ENCODE results near the gene VPS13D.

VPS13D gene

GRCh38 chr1:12244078-12244477 lies 14.2 kb downstream of the VPS13D start:
- DNase-seq: no peak

GRCh38 chr1:12244585-12244984 lies 14.8 kb downstream of the VPS13D start:
- DNase-seq: no peak

DNA sequence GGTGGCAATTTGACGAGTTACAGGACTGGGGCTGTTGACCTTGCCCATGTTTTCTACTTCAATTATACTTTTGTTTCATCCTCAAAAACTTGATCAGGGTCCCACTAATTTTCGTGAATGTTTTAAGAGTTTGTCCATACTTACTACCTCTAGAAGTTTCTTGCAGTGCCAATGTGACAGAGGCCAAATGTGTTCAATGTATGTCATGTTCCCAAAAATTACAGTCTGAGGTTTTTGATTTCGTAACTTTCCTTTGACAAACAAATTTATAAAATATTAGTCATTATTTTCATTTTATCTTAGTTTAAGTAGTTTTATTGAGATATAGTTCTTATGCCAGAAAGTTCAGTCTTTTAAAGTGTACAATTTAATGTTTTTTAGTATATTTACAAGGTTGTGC lies 15.3 kb downstream of the VPS13D start:
- no peak for DNase-seq

DNA sequence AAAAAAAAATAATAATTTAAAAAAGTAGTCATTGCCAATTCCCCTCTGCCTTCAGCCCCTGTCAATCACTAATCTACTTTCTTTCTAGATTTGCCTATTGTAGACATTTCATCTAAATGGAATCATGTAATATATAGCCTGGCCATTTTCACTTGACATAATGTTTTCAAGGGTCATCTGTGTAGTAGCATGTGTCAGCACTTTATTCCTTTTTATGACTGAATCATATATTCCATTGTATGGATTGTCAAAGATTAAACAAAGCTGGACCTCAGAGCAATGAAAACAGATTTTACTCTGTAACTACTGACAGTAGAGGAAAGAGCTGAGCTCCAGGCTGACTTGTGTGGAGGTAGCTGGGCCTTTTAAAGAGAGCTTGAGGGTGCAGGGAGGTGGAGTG lies 15.9 kb downstream of the VPS13D start:
- DNase-seq: no peak

DNA sequence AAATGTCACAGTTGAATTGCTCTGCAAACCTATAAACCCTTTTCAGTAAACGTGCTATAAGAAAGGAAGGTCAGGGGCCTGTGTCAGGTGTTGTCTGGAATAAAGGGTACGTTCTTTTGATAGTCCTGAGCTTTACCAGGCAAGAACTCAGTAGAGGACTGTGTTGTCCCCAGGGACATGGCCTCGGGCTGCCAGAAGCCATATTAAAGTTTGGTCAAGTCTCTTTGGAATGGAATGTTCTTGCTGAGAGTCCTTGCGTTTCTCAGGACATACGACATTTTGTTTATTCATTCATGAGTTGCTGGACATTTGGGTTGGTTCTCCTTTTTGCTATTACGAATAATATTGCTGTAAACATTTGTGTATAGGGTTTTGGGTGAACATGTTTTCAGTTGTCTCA lies 16.8 kb downstream of the VPS13D start:
- DNase-seq: no peak

- no peak for DNase-seq
Observed at GRCh38 chr1:12249181-12249580, 19.4 kb downstream of the VPS13D start.

GRCh38 chr1:12249748-12250147 lies 19.9 kb downstream of the VPS13D start:
- DNase-seq: no peak

DNA sequence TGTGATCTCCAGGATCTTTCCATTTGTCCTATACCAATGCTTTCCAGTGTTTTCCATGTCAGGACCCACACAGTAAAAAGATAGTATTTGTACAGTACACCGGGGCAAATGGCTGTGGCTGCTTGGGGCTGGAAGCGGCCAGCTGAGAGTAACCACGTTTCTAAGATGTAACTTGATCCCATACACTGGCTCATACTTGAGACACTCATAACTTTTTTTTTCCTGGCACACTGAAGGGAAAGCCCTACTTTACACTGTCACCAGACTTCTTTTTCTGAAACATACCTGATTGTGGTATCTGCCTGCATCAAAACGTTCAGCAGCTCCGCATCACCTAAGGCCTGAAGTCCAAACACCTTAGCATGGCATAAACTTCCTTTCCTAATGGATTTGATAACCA lies 21.6 kb downstream of the VPS13D start:
- no peak for DNase-seq

DNA sequence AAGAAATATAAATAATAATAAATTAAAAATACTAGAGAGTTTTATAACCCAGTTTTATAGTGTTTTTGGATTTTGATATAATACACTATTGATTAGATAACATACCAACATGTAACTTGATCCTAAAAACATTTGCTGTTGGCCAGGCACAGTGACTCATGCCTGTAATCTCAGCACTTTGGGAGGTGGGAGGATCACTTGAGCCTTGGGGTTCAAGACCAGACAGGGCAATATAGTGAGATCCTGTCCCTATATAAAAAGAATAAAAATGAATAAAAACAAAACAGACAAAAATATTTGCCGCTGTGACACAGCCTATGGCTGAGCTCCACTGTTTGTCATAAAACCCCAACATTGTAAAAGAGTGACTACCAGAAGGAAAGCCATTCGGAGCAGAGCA lies 26.1 kb downstream of the VPS13D start:
- DNase-seq: no peak

DNA sequence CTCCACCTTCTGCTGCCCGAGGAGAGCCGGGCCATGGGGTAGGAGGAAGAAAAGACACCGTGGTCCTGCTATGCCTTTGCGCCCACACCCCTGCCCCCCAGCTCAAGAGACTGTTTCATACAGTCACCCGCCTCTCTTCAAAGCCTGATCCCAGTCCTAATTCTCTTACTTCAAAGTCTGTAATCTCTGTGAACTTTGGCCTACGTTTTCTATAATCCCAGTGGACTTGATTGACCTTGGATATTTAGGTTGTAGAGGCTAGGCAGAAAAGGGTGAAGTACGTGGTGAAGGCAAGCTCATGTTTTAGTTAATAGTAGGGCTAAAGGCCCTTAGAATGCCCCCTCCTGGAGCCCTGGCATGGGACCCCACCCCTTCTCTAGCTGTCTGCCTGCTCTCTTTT lies 28.4 kb downstream of the VPS13D start:
- no peak for DNase-seq

DNA sequence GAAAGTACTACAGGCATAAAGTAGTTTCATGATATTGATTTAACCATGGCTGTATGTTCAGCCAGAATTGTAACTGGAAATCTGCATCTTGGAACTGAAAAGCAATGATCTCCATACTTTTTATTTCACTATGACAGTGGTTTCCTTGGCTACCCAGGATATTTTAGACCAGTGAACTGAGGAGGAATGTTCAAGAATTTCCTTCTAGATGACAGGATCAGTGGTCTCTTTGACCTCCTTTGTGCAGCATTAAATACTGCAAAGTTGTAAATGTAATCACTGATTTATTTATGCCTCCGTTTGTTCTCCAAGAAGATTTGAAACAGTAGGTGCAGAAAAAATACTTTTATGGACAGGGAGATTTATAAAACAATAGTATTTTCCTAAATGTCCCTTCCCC lies 39.5 kb downstream of the VPS13D start:
- no peak for DNase-seq

DNA sequence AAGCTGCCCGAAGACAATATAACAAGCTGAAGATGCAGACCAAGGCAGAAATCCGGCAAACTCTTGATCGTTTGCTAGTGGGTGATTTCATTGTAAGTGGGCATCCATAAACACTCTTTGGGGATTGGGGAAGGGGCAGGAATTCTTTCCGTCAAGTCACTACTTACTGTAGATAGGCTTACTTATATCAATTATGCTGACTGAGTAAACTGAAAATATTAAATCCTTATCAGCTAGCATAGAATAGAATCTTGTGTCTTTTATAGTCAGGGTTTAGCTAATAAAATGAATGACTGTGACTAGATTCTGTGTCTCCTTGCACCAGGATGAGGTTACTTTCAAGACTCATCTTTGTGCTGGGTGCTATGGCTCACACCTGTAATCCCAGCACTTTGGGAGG lies 41.2 kb downstream of the VPS13D start:
- no peak for DNase-seq

DNA sequence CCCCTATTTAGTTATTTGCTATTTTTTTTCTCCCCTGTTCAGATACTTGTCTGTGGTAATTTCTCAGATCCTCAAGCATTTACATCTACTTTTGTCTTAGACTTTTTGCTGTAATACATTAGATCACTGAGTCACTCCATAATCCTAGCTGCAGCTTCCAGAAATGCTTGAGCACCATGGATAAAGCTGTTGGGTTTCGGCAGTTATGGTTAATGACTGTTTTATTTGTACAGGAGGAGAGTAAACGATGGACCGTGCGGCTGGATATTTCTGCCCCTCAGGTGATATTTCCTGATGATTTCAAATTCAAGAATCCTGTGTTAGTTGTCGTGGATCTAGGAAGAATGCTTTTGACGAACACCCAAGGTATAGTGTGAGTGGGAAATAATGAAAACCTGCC lies 42.9 kb downstream of the VPS13D start:
- DNase-seq: no peak

- peak; percentile 4 for DNase-seq
Observed at GRCh38 chr1:12275370-12275769, 45.5 kb downstream of the VPS13D start.

GRCh38 chr1:12276225-12276624 lies 46.4 kb downstream of the VPS13D start:
- no peak for DNase-seq

DNA sequence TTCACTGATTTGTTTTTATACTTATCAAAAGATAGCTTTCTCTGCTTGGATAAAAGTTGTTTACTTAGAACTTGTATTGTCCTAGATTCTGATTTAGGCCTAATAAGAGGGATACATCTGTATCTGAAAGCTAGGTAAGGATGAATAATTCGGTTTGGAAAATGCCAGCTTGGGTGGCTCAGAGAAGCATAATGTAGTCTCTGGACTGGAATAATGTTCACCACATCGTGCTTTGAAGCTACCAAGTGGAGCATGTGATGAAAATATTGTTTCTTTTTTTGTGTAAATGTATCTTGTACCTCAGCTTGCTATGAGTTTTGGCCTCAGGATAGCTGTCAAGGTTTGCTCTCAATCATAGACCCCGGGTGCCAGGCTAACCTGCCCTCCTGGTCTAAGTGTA lies 49.2 kb downstream of the VPS13D start:
- no peak for DNase-seq

GRCh38 chr1:12279728-12280464 lies 50.1 kb downstream of the VPS13D start:
- DNase-seq: no peak

DNA sequence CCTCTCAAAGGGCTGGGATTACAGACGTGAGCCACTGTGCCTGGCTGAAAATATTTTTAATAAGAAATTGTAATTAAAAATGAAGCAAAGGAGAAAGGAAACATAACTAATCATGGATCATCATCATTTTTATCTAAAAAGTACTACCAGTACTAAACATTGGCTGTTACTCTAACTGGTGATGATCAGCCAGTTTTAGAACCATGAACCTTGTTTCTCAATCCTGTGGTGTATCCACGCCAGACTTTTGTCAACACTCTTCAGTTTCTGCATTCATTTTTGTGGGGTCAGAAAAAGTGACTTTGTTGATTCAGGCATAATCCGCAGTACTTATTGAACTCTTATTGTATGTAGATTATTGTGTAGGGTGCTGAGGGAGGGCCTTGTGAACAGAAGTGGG lies 52.3 kb downstream of the VPS13D start:
- no peak for DNase-seq

- no peak for DNase-seq
Observed at GRCh38 chr1:12284486-12284885, 54.7 kb downstream of the VPS13D start.

- DNase-seq: no peak
Observed at GRCh38 chr1:12285496-12286143, 55.8 kb downstream of the VPS13D start.

- no peak for DNase-seq
Observed at GRCh38 chr1:12287869-12288268, 58.0 kb downstream of the VPS13D start.

GRCh38 chr1:12290828-12291227 lies 61.0 kb downstream of the VPS13D start:
- DNase-seq: no peak

DNA sequence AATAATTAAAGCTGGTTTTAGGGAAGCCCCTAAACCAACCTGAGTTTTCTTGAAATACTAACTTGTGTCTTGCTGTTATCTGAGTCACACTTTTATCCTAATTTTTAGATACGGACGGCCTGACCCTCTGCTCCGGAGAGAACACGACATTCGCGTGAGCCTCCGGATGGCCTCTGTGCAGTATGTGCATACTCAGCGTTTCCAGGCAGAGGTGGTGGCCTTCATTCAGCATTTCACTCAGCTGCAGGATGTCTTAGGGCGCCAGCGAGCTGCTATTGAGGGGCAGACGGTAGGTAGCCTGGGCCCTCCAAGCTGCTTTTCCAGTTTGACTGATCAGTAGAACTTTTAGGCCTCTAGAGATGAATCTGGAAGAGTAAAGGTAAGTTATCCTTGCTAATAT lies 63.6 kb downstream of the VPS13D start:
- no peak for DNase-seq

DNA sequence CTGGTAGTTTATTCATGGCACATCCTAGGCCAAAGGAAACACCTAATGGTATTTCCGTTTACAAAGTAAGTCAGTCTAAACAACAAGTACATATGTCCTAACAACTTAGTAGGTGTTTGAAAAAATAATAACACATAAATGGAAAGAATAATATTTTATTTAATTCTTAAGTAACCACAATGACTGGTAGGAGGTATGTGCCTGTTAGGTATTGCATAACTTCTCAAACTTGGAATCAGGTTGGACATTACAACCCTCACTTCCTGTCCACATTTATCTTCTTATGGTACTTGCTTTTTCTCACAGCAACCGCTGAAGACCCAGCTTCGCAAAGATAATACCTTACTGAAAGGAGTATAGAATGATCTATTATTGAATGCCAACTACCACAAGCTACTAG lies 64.2 kb downstream of the VPS13D start:
- peak; percentile 30 for DNase-seq

GRCh38 chr1:12296016-12296415 lies 66.2 kb downstream of the VPS13D start:
- DNase-seq: no peak
